RPMI8226 (cell line): ENCODE results near the gene HOXC10.

Source experiments
- DNase-seq: peaks from one replicate; pipeline ENCODE4 v3.0.0-alpha.2; 2015

The HOXC10 gene

GRCh38 chr12:53965281-53966084 is 19.5 kb upstream of the HOXC10 start:
- no peak for DNase-seq

GRCh38 chr12:53966085-53966384 is 18.9 kb upstream of the HOXC10 start:
- no peak for DNase-seq

GRCh38 chr12:53966385-53967133 is 18.4 kb upstream of the HOXC10 start:
- DNase-seq, result no peak

GRCh38 chr12:53967421-53967925 is 17.5 kb upstream of the HOXC10 start:
- no peak for DNase-seq

- no peak for DNase-seq
Observed at GRCh38 chr12:53968214-53969127, 16.5 kb upstream of the HOXC10 start.

- no peak for DNase-seq
Observed at GRCh38 chr12:53969588-53970259, 15.2 kb upstream of the HOXC10 start.

GRCh38 chr12:53970451-53970850 is 14.5 kb upstream of the HOXC10 start:
- DNase-seq, result no peak

- DNase-seq, result no peak
Observed at GRCh38 chr12:53971129-53971528, 13.8 kb upstream of the HOXC10 start.

GRCh38 chr12:53971686-53972085 is 13.3 kb upstream of the HOXC10 start:
- no peak for DNase-seq

GRCh38 chr12:53972152-53972702 is 12.7 kb upstream of the HOXC10 start:
- no peak for DNase-seq

GRCh38 chr12:53972722-53973235 is 12.2 kb upstream of the HOXC10 start, which contains the start of gene HOXC11:
Gene HOXC11 (plus strand): TSS chr12:53973126. CDS start chr12:53973242, 116 bp downstream.
- no peak for DNase-seq

- DNase-seq, result no peak
Observed at GRCh38 chr12:53973236-53974042, 11.5 kb upstream of the HOXC10 start.

- peak; percentile 34 for DNase-seq
Observed at GRCh38 chr12:53974084-53975063, 10.6 kb upstream of the HOXC10 start, which contains the start of gene HOTAIR. Gene HOTAIR (minus strand): TSS chr12:53974954.

- no peak for DNase-seq
Observed at GRCh38 chr12:53975064-53975471, 9.9 kb upstream of the HOXC10 start.

GRCh38 chr12:53975479-53976152 is 9.3 kb upstream of the HOXC10 start:
- DNase-seq, result no peak

GRCh38 chr12:53976172-53976822 is 8.6 kb upstream of the HOXC10 start:
- no peak for DNase-seq

- DNase-seq, result no peak
Observed at GRCh38 chr12:53976823-53977595, 7.9 kb upstream of the HOXC10 start.
